HCT116 (cell line): ENCODE measurements around the gene NTNG1. TPM values are rescaled to one million over a fixed set of nuclear protein-coding genes. Genes with fewer than 3 reads are reported as not detected.

Experiments
- ATAC-seq: fragments of 200-7000 bp; cut with Tn5 transposase; 2 replicates; pipeline ENCODE4 v1.9.1; 2020; ENCODE audit warnings: mild to moderate bottlenecking, moderate library complexity
- BruUV-seq: library from RNA; stranded (reverse); fragments of 400-500 nt; replicated peaks from 2 replicates; lab custom pipeline; 2021; lab: Mats Ljungman, UMichigan
- CTCF ChIA-PET: fragments of 300-600 bp; sonication (Branson Sonifier 250); formaldehyde crosslinking; loops from one replicate; lab custom pipeline; 2021; ENCODE audit warnings: antibody characterized with exemption; lab: Charles Lee
- POLR2A ChIA-PET: fragments of 300-600, 350-600 bp; sonication (Branson Sonifier 250); formaldehyde crosslinking; loops from one replicate; lab custom pipeline; 2021; ENCODE audit warnings: antibody characterized with exemption; lab: Charles Lee
- RAD21 ChIA-PET, 2 experiments: fragments of 300-600 bp; sonication (Branson Sonifier 250); formaldehyde crosslinking; loops; one replicate each; lab custom pipeline; 2023; ENCODE audit warnings: low total read pairs in 2 of 2; ENCODE audit not compliant: uncharacterized antibody in 2 of 2, unreplicated experiment in 2 of 2, low non-redundant PET in 1 of 2; lab: Charles Lee
- DNase-seq: peaks from one replicate; pipeline ENCODE4 v3.0.0-alpha.2; 2010; ENCODE audit warnings: low read depth, low spot score
- H2AFZ ChIP-seq: fragments of 200-600 bp; shearing (Covaris generic), sonication (generic); 2 replicates; pipeline ENCODE4 v1.6.1; 2017; ENCODE audit warnings: low read depth, mixed run types, mixed read lengths, antibody characterized with exemption, low read length; ENCODE audit not compliant: poor library complexity, severe bottlenecking
- H3K27ac ChIP-seq: 2 replicates; pipeline ENCODE4 v1.5.1; 2012; ENCODE audit warnings: low read depth, low read length
- H3K27me3 ChIP-seq: fragments of 200-600 bp; sonication (generic); 2 replicates; pipeline ENCODE4 v1.6.1; 2016; ENCODE audit warnings: mixed run types, low read length, mixed read lengths; ENCODE audit not compliant: insufficient read depth
- H3K36me3 ChIP-seq, 2 experiments: fragments of 200-500 bp in 1 of 2; fragments of 200-600 bp in 1 of 2; sonication (Bioruptor generic) in 1 of 2; sonication (generic) in 1 of 2; 2 replicates each; pipeline versions ENCODE4 v1.5.1 to v1.6.1; 2014 to 2016; ENCODE audit warnings: low read length in 2 of 2, inconsistent platforms in 1 of 2, mixed read lengths in 1 of 2, mixed run types in 1 of 2; ENCODE audit not compliant: insufficient read depth in 2 of 2, control insufficient read depth in 1 of 2
- H3K4me1 ChIP-seq, 2 experiments: fragments of 200-600 bp in 1 of 2; sonication (generic) in 1 of 2; 2 replicates each; pipeline versions ENCODE4 v1.5.1 to v1.6.1; 2012 to 2017; ENCODE audit warnings: low read length in 2 of 2, inconsistent platforms in 1 of 2, mild to moderate bottlenecking in 1 of 2, mixed read lengths in 1 of 2, mixed run types in 1 of 2, moderate library complexity in 1 of 2; ENCODE audit not compliant: insufficient read depth in 2 of 2, control insufficient read depth in 1 of 2
- H3K4me2 ChIP-seq: fragments of 200-600 bp; sonication (generic); 2 replicates; pipeline ENCODE4 v1.6.1; 2017; ENCODE audit warnings: mixed run types, low read length, mixed read lengths
- H3K4me3 ChIP-seq, 2 experiments: fragments of 200-600 bp in 1 of 2; sonication (generic) in 1 of 2; replicated peaks in 1 of 2; 2 replicates each; pipeline ENCODE4 v1.5.1; 2011 to 2016; ENCODE audit warnings: low read length in 2 of 2, control low read depth in 1 of 2, low read depth in 1 of 2, mild to moderate bottlenecking in 1 of 2, mixed read lengths in 1 of 2, mixed run types in 1 of 2
- H3K79me2 ChIP-seq: fragments of 200-600 bp; sonication (generic); 2 replicates; pipeline ENCODE4 v1.6.1; 2017; ENCODE audit warnings: mild to moderate bottlenecking, mixed run types, low read length, moderate library complexity, mixed read lengths; ENCODE audit not compliant: insufficient read depth
- H3K9ac ChIP-seq: fragments of 200-600 bp; sonication (generic); 2 replicates; pipeline ENCODE4 v1.6.1; 2016; ENCODE audit warnings: low read length, mixed read lengths
- H3K9me2 ChIP-seq: fragments of 200-600 bp; sonication (generic), shearing (Covaris generic); 2 replicates; pipeline ENCODE4 v1.6.1; 2017; ENCODE audit warnings: mixed run types, mild to moderate bottlenecking, moderate library complexity; ENCODE audit not compliant: insufficient read depth
- H3K9me3 ChIP-seq, 2 experiments: fragments of 200-500 bp in 1 of 2; fragments of 200-600 bp in 1 of 2; sonication (Bioruptor generic) in 1 of 2; sonication (generic) in 1 of 2; 2 replicates each; pipeline ENCODE4 v1.6.1; 2014 to 2017; ENCODE audit warnings: low read length in 2 of 2, mixed read lengths in 2 of 2, inconsistent platforms in 1 of 2, low read depth in 1 of 2, mild to moderate bottlenecking in 1 of 2, mixed run types in 1 of 2, moderate library complexity in 1 of 2; ENCODE audit not compliant: control insufficient read depth in 1 of 2, insufficient read depth in 1 of 2
- H4K20me1 ChIP-seq: fragments of 200-600 bp; sonication (generic), shearing (Covaris generic); 2 replicates; pipeline ENCODE4 v1.6.1; 2017; ENCODE audit warnings: mixed run types, mild to moderate bottlenecking, moderate library complexity; ENCODE audit not compliant: insufficient read depth
- ATF3 ChIP-seq: IDR thresholded peaks from 2 replicates; pipeline ENCODE4 v1.6.1; 2012
- CBX3 ChIP-seq: IDR thresholded peaks from 2 replicates; pipeline ENCODE4 v1.6.1; 2012; ENCODE audit warnings: low read depth
- CTCF ChIP-seq, 3 experiments: fragments of 200-600 bp in 1 of 3; sonication (generic) in 1 of 3; IDR thresholded peaks in 2 of 3; conservative IDR thresholded peaks in 1 of 3; 2 replicates each; pipeline ENCODE4 v1.5.1; 2012 to 2017; ENCODE audit warnings: low read depth in 2 of 3, low read length in 2 of 3, antibody characterized with exemption in 1 of 3, borderline replicate concordance in 1 of 3, control low read depth in 1 of 3, mild to moderate bottlenecking in 1 of 3, mixed read lengths in 1 of 3, mixed run types in 1 of 3, moderate library complexity in 1 of 3; ENCODE audit not compliant: insufficient read depth in 1 of 3
- EZH2 ChIP-seq: fragments of 200-600 bp; sonication (generic); IDR thresholded peaks from 2 replicates; pipeline ENCODE4 v1.6.1; 2017; ENCODE audit warnings: antibody characterized with exemption, mixed run types
- FOSL1 ChIP-seq: IDR thresholded peaks from 2 replicates; pipeline ENCODE4 v1.6.1; 2012; ENCODE audit warnings: low read depth
- POLR2AphosphoS5 ChIP-seq: IDR thresholded peaks from 2 replicates; pipeline ENCODE4 v1.6.1; 2011; ENCODE audit warnings: mild to moderate bottlenecking, low read depth, low read length, moderate library complexity
- RAD21 ChIP-seq: IDR thresholded peaks from 2 replicates; pipeline ENCODE4 v1.6.1; 2012; ENCODE audit warnings: low read depth, mild to moderate bottlenecking
- REST ChIP-seq: IDR thresholded peaks from 2 replicates; pipeline ENCODE4 v1.6.1; 2012; ENCODE audit warnings: low read depth
- SIN3A ChIP-seq: IDR thresholded peaks from 2 replicates; pipeline ENCODE4 v1.6.1; 2012; ENCODE audit warnings: low read depth
- TCF7L2 ChIP-seq: IDR thresholded peaks from 2 replicates; pipeline ENCODE4 v1.7.0; 2011; ENCODE audit warnings: borderline replicate concordance, inconsistent platforms; ENCODE audit not compliant: insufficient read depth, insufficient read length; ENCODE audit errors: extremely low read depth
- YY1 ChIP-seq: IDR thresholded peaks from 2 replicates; pipeline ENCODE4 v1.6.1; 2011; ENCODE audit warnings: low read length, low read depth, moderate library complexity, mild to moderate bottlenecking; ENCODE audit not compliant: insufficient replicate concordance; ENCODE audit errors: extremely low read depth
- ZBTB33 ChIP-seq: IDR thresholded peaks from 2 replicates; pipeline ENCODE4 v1.6.1; 2011; ENCODE audit warnings: mild to moderate bottlenecking, low read length, moderate library complexity; ENCODE audit not compliant: insufficient replicate concordance; ENCODE audit errors: extremely low read depth
- intact Hi-C: fragments of 100-400 bp; cut with micrococcal nuclease; formaldehyde crosslinking; loops from 2 replicates; pipeline ENCODE4 v1.10.0; 2022
- total RNA-seq: library from RNA; stranded (reverse); gene quantifications from one replicate; pipeline ENCODE4 v1.2.1, GENCODE V29; 2021; ENCODE audit not compliant: unreplicated experiment

Gene NTNG1
- total RNA-seq, 1 experiment from 2014 or later, result not detected

GRCh38 chr1:107194380-107194779, 53.5 kb downstream of the NTNG1 start:
- H3K79me2 ChIP-seq, result no peaks in the 10 kb centered on the region
- H2AFZ ChIP-seq, result no peak overlapping the region
- no peak for DNase-seq
- RAD21 ChIA-PET, result no interaction called here
- TF ChIP-seq CTCF (IDR thresholded peaks at IDR 0.05 in 2 of 3, conservative IDR thresholded peaks at IDR 0.05 in 1 of 3; ENCODE audit: borderline replicate concordance in 1 of 3, insufficient read depth in 1 of 3, low read depth in 2 of 3, low read length in 2 of 3) (no peak), YY1 (no peak), ATF3 (no peak), FOSL1 (no peak), CBX3 (no peak), TCF7L2 (no peak), REST (no peak), ZBTB33 (no peak), RAD21 (no peak), EZH2 (no peak), POLR2AphosphoS5 (no peak), SIN3A (no peak)
- no peak for ATAC-seq
- no peaks in the 10 kb centered on the region for H4K20me1 ChIP-seq
- H3K27me3 ChIP-seq, result no peaks in the 10 kb centered on the region
- H3K36me3 ChIP-seq, result no peaks in the 10 kb centered on the region
- intact Hi-C loops, result no loop called here
- no TSS peak for BruUV-seq
- no peak overlapping the region for H3K4me3 ChIP-seq
- H3K9me2 ChIP-seq, result no peaks in the 10 kb centered on the region
- H3K4me2 ChIP-seq, result no peak overlapping the region
- no peaks in the 10 kb centered on the region for H3K9me3 ChIP-seq
- no peaks in the 10 kb centered on the region for H3K4me1 ChIP-seq
- H3K9ac ChIP-seq, result no peak overlapping the region
- POLR2A ChIA-PET, result no interaction called here
- CTCF ChIA-PET, result no interaction called here
- no peak overlapping the region for H3K27ac ChIP-seq
